Stimulated activated CD4-positive, alpha-beta T cell treated with anti-CD3 and anti-CD28 coated beads, Interleukin-4, amount 100 ng/mL, for 48 hours (primary cell): Measurements from ENCODE around the gene TCAIM.
"Not testable (repeated sequence)": the region's sequence is repeated elsewhere in the genome, so short reads cannot be mapped to it uniquely, and the experiment has no call there.

Experiments used
- DNase-seq, 2 donors: peaks; one replicate each; pipeline ENCODE4 v3.0.0-alpha.2; 2020; ENCODE audit warnings: low read depth in 2 of 2

Gene TCAIM

DNA sequence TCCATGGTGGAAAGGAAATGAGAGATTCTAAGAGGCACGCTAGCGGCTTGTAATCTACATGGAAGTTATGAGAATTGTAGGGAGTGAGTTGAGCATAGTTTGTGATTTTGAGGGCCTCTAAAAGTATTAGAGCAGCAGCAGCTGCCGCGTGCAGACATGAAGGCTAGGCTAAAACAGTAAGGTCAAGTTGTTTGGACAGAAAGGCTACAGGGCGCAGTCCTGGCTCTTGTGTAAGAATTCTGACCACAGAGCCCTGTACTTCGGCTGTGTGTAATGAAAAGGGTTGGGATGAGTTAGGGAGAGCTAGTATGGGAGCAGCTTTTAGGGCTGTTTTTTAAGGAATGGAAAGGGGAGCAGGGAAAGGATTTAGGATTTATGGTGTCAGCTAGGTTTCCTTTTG, 8.0 kb downstream of the TCAIM start:
- not testable (repeated sequence) for DNase-seq

DNA sequence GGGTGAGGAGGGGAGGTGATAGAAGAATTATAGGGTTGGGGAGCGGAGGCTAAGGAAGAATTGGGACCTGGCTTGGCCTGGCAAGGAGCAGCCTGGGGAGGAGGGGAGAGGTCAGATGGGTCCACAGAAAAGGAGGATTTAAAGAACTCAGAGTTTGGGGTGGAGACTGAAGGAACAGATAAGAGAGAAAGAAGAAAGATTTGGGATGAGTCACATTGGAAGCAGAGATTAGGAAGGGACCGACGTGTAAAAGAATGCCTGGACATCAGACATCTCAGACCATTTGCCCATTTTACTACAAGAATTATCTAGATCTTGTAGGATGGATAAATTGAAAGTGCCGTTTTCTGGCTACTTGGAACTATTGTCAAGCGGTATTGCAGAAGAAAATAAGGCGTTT, 10.4 kb downstream of the TCAIM start:
- no peak for DNase-seq

GRCh38 chr3:44353355-44353924, 14.9 kb downstream of the TCAIM start:
- no peak for DNase-seq

GRCh38 chr3:44355362-44356033, 16.9 kb downstream of the TCAIM start:
- no peak for DNase-seq

DNA sequence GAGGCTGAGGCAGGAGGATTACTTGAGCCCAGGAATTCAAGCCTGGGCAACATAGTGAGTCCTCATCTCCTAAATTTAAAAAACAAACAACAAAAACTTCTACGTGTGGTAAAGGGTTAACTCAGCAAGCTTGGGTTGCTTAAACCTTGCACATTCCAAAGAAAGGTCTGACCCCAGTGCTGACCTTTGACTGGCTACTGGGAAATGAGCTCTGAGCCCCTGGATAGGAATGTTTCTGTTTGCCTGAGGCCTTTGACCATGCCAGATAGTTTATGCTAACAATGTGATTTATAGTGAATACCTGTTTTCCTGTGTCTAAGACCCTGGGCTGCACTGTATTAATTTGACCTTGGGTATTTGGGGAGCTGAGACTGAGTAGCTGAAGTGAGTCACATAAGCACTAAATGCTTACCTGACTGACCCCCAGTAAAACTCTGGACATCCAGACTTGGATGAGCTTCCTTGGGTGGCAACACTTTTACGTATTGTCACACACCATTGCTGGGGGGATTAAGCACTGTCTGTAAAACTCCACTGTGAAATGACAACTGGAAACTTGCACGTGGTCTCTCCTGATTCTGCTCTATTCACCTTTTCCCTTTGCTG, 20.7 kb downstream of the TCAIM start:
- no peak for DNase-seq

DNA sequence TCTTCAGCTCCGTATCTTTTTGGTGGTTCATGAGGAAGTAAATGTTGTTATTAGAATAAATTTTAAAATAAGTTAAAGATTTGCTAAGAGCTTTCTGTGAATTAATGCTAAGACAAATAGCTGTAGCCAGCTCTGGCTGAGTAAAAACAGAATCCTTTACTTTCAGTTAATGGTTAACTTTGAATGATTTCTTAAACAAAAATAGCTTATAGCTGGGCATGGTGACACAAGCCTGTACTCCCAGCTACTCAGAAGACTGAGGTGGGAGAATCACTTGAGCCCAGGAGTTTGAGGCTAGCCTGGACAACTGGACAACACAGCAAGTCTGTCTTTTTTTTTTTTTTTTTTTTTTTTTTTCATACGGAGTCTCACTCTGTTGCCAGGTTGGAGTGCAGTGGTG, 25.0 kb downstream of the TCAIM start:
- DNase-seq, result no peak

- no peak for DNase-seq
These were observed 27.4 kb downstream of the TCAIM start for GRCh38 chr3:44365952-44366351.

GRCh38 chr3:44375450-44375849, 36.9 kb downstream of the TCAIM start:
- no peak for DNase-seq

- no peak for DNase-seq
These were observed 48.8 kb downstream of the TCAIM start for GRCh38 chr3:44387404-44387803.

GRCh38 chr3:44392489-44392888, 53.9 kb downstream of the TCAIM start:
- DNase-seq, result no peak

DNA sequence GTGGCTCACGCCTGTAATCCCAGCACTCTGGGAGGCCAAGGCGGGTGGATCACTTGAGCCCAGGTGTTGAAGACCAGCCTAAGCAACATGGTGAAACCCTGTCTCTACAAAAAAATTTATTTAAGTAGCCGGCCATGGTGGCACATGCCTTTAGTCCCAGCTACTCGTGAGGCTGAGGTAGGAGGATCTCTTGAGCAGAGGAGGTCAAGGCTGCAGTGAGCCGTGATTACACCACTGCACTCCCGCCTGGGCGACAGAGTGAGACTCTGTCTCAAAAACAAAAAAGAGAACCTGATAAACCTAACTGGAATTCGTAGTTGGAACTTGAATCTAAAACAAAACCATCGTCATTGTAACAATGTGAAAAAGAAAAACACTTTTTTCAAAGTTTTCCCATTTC, 57.1 kb downstream of the TCAIM start:
- DNase-seq, result no peak

DNA sequence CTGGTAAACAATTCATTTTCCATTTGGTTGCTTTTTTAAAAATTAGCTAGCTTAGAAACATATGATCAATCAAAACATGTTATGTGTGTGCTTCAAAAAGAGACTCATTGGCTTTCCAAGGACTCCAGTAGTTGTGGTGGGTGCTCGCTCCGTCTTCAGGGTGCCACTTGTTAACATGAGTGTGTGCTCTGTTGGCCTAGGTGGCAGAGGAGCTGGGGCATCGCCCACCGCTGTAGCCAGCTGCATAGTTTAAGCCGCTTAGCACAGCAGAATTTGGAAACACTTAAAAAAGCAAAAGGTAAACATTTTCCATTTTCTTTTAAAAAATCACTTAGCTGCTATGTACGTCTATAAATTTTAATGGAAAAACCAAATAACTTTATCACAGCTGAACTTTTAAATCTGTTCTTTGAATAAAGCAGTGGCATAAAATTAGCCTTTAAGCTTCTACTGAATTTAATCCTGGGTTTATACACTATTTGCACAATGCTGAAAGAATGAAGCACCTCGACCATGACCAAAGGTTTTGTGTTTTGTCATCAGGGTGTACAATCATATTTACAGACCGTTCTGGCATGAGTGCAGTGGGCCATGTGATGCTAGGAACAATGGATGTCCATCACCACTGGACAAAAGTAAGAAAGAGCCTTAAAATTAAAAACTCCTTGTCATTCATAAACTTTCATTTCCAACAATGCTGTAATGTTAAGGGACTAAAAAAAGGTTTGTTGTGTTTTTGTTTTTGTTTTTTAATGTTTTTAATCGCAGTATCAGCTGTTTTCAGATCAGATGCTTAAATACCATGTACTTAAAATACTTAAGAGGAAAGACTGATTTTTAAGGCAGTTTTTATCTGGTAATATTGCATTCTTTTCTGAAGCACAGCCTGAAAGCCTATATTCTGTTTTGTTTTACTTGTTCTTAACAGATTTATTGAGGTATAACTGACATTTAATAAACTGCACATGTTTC, 57.9 kb downstream of the TCAIM start:
- no peak for DNase-seq

GRCh38 chr3:44398271-44398670, 59.7 kb downstream of the TCAIM start:
- not testable (repeated sequence) for DNase-seq

DNA sequence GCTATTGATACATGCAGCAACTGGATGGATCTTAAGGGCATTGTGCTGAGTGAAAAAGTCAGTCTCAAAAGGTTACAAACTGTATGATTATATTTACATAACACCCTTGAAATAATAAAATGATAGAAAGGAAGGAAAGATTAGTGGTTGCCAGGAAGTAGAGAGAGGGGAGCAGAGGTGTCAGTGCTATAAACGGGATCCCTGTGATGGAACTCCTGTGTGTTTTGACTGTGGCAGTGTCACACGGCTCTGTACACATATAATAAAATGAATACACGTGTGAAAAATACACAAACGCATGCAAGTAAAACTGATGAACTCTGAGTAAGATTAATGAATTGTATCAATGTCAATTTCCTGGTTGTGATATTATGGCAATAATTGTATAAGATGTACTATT, 60.3 kb downstream of the TCAIM start:
- no peak for DNase-seq

GRCh38 chr3:44400771-44401170, 62.2 kb downstream of the TCAIM start:
- DNase-seq, result no peak

DNA sequence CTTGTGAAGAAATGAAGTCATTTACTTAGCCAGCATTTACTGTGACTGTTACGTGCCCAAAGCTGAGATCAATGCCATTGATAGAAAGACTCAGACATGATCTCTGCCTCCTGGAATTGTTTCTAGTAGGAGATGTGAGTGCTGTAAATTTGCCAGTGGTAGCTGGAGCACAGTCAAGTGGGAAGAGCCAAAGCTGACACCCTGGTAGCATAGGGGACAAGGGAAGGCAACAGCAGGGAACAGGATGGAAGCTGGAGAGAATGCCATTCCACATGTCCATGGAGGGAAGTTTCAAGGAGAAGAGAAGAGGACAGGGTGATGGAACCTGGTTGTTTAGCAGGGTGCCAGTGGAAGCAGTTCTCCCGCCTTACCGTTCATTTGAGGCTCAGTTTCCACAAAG, 64.0 kb downstream of the TCAIM start:
- no peak for DNase-seq

- DNase-seq, result no peak
These were observed 71.3 kb downstream of the TCAIM start for GRCh38 chr3:44409640-44410410.

DNA sequence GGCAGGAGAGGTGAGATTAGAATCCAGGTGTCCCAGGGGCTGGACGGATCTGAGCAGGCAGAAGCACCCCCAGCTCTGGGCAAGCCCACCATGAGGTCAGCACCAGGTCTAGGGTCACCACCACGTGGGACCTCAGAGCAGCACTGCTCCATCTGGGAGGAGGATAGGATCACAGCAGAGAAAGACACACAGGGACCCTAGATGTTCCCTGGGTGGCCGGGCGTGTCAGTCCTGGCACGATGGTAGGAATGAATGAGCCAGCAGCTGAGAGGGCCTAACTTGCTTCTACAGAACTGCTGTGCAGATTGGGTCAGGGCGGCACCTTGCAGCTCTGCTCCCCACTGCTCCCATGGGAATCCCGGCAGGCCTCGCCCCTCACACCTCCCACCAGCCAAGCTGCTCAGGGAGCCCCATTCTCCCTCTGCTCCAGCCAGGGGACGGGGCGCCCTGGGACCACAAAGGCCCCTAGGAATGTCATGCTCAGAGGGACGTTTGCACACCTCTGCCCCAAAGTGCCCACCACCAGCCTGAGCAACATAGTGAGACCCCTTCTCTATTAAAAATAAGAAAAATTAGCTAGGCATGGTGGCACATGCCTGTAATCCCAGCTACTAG, 72.6 kb downstream of the TCAIM start:
- DNase-seq, result no peak

DNA sequence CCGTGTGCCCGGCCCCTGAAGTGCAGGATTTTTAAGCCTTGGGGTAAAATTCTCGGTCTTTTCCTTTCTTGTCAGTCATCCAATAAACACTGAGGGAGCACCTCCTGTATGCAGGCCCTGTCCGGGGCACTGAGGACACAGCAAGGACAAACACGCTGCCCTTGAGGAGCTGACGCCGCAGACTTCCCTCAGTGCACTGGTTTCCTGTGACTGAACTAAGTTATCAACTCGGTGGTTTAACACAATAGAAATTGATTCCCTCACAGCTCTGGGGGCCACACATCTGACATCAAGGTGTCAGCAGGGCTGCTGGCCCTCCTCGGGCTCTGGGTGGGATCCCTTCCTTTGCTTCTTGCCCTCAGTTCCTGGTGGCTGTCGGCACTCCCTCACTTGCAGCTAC, 73.8 kb downstream of the TCAIM start:
- DNase-seq, result no peak

DNA sequence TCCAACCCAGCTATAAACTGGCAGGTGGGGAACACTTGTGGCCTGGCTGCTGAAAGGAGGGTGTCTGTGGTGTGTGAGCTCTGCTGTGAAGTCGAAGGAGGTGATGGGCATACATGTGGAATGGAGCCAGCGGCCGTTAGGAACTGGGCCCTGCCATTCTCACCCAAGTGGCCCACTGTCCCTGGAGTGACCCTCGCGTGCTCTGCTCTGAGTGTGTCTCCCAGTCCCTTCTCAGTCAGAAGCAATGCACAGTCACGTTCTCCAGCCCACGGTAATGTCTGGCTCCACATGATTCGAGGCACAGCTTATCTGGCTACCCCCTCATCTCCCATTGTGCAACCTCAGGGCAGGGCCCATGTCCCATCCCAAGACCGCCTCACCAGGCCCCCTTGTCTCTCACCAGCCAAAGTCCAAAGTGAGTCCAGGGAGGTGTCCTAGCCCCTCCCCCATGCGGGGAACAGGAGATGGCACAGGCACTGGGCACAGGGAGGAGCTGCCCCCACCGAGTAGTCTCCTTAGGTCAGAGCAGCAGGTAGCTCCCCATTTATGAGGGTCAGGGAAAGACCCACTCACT, 76.0 kb downstream of the TCAIM start:
- DNase-seq, result no peak

DNA sequence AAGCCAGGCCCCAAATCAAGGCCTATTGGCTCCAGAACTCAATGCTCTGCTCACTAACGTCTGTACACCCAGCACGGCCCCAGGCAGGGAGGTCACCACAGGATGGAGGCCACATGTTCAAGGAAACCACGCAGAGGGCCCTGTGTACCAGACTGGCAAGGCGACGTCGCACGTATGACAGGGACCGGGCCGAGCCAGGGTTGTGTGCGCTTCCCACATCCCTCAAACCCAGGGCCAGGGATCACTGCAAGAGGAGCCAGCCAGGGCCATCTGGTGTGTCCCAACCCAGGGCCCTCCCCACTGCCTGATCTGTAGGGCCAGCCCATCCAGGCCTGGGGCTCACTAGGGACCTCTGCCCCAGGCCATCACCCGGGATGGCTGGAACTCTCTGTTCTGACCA, 76.9 kb downstream of the TCAIM start:
- DNase-seq, result no peak
